ENCODE results near the gene JADE3.

- TF ChIP-seq CTCF (IDR thresholded peaks at IDR 0.05; ENCODE audit: insufficient read depth, low read length, poor library complexity, severe bottlenecking), result no peak
- no peak for TF ChIP-seq EZH2phosphoT487 (conservative IDR thresholded peaks at IDR 0.05; ENCODE audit: low read length)
Measured at GRCh38 chrX:46941341-46941740, 29.1 kb downstream of the JADE3 start.
